ENCODE data around the gene BMPR1A. TPM values are rescaled to one million over a fixed set of nuclear protein-coding genes. Genes with fewer than 3 reads are reported as not detected.
"Not testable (repeated sequence)": the region's sequence is repeated elsewhere in the genome, so short reads cannot be mapped to it uniquely, and the experiment has no call there.

BMPR1A gene
- total and polyA plus RNA-seq, 2 donors = 36.6 to 128 TPM

DNA sequence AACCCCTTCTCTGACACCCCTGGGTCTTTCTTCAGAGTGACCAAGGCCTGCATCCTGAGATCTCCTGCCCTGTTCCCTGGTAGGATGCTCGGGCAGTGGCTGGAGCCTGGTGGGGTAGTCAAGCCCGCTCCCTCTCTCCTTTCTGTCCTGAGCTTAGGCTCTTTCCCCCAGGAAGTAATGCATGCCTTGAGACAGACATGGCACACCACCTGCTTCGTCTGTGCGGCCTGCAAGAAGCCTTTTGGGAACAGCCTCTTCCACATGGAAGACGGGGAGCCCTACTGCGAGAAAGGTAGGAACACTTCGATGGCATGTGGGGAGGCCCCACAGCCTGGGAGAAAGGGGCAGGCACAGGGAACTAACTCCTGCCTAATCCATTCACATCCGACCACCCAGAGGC lies 37.9 kb upstream of the BMPR1A start:
- no peak overlapping the region for H3K27ac ChIP-seq (ENCODE audit: low read depth)
- no peak for DNase-seq (ENCODE audit: extremely low spot score)
- no peaks in the 10 kb centered on the region for H3K36me3 ChIP-seq (ENCODE audit: insufficient read depth)
- no peak overlapping the region for H3K4me3 ChIP-seq (ENCODE audit: low read depth, low read length)
- no peaks in the 10 kb centered on the region for H3K4me1 ChIP-seq (ENCODE audit: insufficient read depth)
- WGBS = 92% methylated on average over 8 of the region's 8 CpGs

DNA sequence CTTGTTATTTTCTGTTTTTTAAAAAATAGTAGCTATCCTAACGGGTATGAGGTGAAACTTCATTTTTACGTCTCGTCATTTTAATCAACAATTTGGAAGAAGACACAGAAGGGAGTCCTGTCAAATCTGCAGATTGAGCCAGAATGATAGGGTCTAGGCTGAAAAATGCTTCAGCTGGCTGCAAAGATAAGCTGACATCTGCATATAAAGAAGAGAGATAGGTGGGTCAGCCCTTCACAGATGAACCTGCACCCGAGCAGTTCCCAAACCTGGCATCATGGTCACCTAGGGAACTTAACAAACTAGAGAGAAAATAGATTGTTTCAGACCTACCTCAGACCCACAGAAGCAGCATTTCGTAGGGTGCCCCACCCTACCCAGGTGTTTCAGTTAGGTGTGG lies 35.2 kb upstream of the BMPR1A start:
- 87% methylated on average over 5 of the region's 5 CpGs for WGBS
- H3K4me1 ChIP-seq (ENCODE audit: insufficient read depth) = no peaks in the 10 kb centered on the region

DNA sequence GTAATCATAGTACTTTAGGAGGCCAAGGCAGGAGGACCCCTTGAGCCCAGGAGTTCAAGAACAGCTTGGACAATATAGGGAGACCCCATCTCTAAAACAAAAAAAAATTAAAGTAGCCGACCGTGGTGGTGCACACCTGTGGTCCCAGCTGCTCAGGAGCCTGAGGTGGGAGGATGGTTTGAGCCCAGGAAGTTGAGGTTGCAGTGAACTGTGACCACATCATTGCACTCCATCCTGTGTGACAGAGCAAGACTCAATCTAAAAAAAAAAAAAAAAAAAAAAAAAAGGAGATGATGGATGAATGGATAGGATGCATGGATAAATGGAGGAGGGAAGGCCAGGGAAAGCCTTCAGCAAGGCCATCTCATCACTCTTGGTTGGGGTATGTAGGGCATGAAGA lies 33.4 kb upstream of the BMPR1A start:
- WGBS = 95% methylated on average over 2 of the region's 2 CpGs
- H3K36me3 ChIP-seq (ENCODE audit: insufficient read depth) = no peaks in the 10 kb centered on the region

More for the DNA sequence above, 35.2 kb upstream of the BMPR1A start:
- no peak overlapping the region for H3K4me3 ChIP-seq (ENCODE audit: low read depth, low read length)
- no peak for DNase-seq (ENCODE audit: extremely low spot score)
- H3K27ac ChIP-seq (ENCODE audit: low read depth) = no peak overlapping the region
- H3K36me3 ChIP-seq (ENCODE audit: insufficient read depth) = no peaks in the 10 kb centered on the region

DNA sequence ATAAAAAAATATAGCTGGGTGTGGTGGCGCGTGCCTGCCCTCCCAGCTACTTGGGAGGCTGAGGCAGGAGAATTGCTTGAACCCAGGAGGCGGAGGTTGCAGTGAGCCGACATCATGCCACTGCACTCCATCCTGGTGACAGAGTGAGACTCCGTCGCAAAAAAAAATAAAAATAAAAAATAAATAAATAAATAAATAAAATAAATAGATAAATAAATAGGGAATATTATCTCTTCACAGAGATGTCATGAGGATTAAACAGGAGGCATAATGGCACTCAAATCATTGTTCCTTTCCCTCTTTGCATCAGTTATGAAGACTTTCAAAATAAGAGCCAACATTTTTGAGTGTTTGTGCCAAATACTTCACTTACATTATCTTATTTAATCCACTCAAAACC lies 32.0 kb upstream of the BMPR1A start:
- no peak overlapping the region for H3K4me3 ChIP-seq (ENCODE audit: low read depth, low read length)
- no peak for DNase-seq (ENCODE audit: extremely low spot score)
- no peak overlapping the region for H3K27ac ChIP-seq (ENCODE audit: low read depth)
- WGBS = 98% methylated on average over 6 of the region's 6 CpGs
- no peaks in the 10 kb centered on the region for H3K4me1 ChIP-seq (ENCODE audit: insufficient read depth)
- no peaks in the 10 kb centered on the region for H3K36me3 ChIP-seq (ENCODE audit: insufficient read depth)

More for the DNA sequence above, 33.4 kb upstream of the BMPR1A start:
- Histone ChIP-seq H3K4me1 (ENCODE audit: insufficient read depth) (no peaks in the 10 kb centered on the region), H3K4me3 (ENCODE audit: low read depth, low read length) (no peak overlapping the region), H3K27ac (ENCODE audit: low read depth) (no peak overlapping the region)
- no peak for DNase-seq (ENCODE audit: extremely low spot score)

DNA sequence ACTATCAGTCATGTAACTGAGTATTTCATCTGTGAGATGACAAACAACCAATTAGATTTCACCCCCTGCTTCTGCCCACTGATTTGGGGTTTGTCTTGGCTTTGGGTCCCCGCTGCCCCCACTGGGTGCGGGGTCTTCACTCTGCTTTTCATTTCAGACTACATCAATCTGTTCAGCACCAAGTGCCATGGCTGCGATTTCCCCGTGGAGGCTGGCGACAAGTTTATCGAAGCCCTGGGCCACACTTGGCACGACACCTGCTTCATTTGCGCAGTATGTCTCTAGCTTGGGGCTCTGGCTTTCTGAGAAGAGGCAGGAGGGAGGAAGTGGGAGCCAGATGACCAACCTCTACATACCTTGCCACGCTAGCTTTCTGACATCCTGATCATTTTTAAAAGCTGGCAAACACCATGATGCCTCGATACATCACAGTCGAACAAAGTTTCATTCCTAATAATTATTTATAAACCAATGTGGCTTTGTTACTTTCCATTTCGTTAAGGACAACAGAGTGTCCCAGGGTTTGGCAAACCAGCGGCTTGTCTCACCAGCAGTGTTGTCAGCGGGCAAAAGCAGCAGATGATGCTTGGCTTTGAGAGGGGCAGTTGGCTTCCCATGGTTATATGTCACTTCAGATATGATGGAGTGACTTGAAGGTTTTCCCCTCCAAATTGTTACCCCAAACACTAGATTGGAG lies 30.3 kb upstream of the BMPR1A start:
- Histone ChIP-seq H3K36me3 (ENCODE audit: insufficient read depth) (no peaks in the 10 kb centered on the region), H3K27ac (ENCODE audit: low read depth) (no peak overlapping the region), H3K4me1 (ENCODE audit: insufficient read depth) (no peaks in the 10 kb centered on the region), H3K4me3 (ENCODE audit: low read depth, low read length) (no peak overlapping the region)
- no peak for DNase-seq (ENCODE audit: extremely low spot score)
- 94% methylated on average over 14 of the region's 14 CpGs for WGBS

DNA sequence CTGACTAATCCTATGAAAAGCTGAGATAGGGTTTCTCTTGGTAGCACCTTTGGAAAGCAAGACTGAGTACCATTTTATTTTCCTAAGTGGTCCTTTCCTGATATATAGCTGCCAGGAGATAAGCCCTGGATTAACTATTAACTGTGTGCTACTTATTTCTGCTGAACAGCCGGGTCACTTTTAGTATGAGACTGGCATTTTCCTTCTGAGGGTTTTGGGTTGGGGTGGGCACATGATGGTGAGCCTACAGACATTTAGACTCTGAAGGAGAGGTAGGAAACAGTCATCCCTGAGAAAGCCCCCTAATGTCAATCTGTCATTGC lies 29.8 kb upstream of the BMPR1A start:
- Histone ChIP-seq H3K4me3 (ENCODE audit: low read depth, low read length) (no peak overlapping the region), H3K36me3 (ENCODE audit: insufficient read depth) (no peaks in the 10 kb centered on the region), H3K27ac (ENCODE audit: low read depth) (no peak overlapping the region), H3K4me1 (ENCODE audit: insufficient read depth) (no peaks in the 10 kb centered on the region)
- 59% methylated on average over 1 of the region's 1 CpG for WGBS
- DNase-seq (ENCODE audit: extremely low spot score) = no peak

DNA sequence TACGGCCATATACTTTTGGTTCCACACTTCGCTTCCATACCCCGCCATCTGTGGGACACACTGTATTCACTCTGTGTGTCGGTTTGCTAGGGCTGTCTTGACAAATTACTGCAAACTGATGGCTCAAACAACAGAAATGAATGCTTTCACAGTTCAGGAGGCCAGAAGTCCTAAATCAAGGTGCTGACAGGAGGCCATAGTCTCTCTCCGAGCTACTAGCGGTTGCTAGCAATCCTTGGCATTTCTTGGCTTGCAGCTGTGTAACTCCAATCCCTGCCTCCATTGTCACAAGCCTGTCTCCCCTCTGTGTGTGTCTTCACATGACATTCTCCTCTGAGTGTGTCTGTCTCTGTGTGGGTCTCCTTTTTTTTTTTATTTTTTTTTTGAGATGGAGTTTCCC lies 28.9 kb upstream of the BMPR1A start:
- 73% methylated on average over 6 of the region's 6 CpGs for WGBS
- no peak overlapping the region for H3K4me3 ChIP-seq (ENCODE audit: low read depth, low read length)
- H3K4me1 ChIP-seq (ENCODE audit: insufficient read depth) = no peaks in the 10 kb centered on the region
- H3K27ac ChIP-seq (ENCODE audit: low read depth) = no peak overlapping the region
- no peak for DNase-seq (ENCODE audit: extremely low spot score)
- no peaks in the 10 kb centered on the region for H3K36me3 ChIP-seq (ENCODE audit: insufficient read depth)

DNA sequence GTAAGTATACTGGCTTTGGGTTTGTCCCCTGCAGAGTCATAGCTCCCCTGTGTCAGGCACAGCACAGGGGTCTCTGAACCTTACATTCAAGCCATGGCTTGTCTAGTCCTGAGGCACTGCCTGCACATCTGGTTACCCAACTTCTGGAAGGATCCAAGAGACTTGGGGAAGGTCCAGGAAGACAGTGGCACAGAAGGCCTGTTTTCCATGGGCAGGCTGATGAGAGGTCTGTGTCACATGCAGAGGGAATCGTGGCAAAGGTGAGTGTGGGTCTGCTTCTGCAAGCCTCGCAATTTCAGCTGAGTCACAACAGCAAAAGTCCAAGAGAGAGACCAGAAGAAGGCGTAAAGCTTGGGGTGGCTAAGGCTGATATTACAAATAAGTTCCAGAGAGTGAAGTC lies 28.4 kb upstream of the BMPR1A start:
- WGBS = 83% methylated on average over 3 of the region's 3 CpGs
- Histone ChIP-seq H3K36me3 (ENCODE audit: insufficient read depth) (no peaks in the 10 kb centered on the region), H3K4me3 (ENCODE audit: low read depth, low read length) (no peak overlapping the region), H3K27ac (ENCODE audit: low read depth) (no peak overlapping the region), H3K4me1 (ENCODE audit: insufficient read depth) (no peaks in the 10 kb centered on the region)
- no peak for DNase-seq (ENCODE audit: extremely low spot score)

DNA sequence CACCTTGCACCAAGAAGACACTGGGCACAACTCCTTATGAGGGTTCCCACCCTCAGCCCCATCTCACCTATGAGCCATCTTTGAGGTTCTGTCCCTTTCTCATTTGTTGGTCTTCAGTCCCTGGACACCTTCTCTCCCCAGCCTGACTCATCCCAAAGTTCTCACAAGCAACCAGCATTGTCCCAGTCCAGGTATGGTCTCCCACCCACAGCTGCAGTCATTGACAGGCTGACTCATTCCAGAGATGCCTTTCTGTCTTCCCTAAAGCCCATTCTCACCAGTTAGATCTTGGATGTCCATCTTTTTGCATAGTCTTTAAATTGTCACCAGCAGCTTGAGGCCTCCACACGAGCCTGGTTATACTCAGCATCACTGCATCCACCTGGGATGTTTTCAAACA lies 26.7 kb upstream of the BMPR1A start:
- Histone ChIP-seq H3K27ac (ENCODE audit: low read depth) (no peak overlapping the region), H3K4me3 (ENCODE audit: low read depth, low read length) (no peak overlapping the region), H3K36me3 (ENCODE audit: insufficient read depth) (no peaks in the 10 kb centered on the region), H3K4me1 (ENCODE audit: insufficient read depth) (no peaks in the 10 kb centered on the region)
- WGBS = 84% methylated on average over 1 of the region's 1 CpG
- no peak for DNase-seq (ENCODE audit: extremely low spot score)

DNA sequence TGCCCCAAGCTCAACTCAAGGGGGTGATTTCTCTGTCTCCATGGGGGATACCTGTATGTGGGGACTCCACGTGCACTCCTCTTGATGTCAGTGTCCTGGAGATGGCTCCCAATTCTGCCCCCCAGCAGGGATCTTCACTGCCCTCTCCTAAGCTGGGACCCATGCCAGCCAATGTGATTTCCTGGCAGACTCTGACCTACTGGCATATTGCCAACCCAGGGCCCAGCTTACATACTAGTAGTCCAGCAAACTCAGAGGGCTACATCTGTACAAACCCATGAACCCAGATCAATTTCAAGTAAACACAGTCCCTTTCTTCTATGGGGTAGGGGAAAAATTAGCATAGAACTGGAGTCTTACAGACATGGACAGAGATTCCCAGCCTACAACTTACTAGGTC lies 26.2 kb upstream of the BMPR1A start:
- Histone ChIP-seq H3K27ac (ENCODE audit: low read depth) (no peak overlapping the region), H3K4me1 (ENCODE audit: insufficient read depth) (no peaks in the 10 kb centered on the region), H3K36me3 (ENCODE audit: insufficient read depth) (no peaks in the 10 kb centered on the region), H3K4me3 (ENCODE audit: low read depth, low read length) (no peak overlapping the region)
- 67% methylated on average over 1 of the region's 1 CpG for WGBS
- DNase-seq (ENCODE audit: extremely low spot score) = no peak

DNA sequence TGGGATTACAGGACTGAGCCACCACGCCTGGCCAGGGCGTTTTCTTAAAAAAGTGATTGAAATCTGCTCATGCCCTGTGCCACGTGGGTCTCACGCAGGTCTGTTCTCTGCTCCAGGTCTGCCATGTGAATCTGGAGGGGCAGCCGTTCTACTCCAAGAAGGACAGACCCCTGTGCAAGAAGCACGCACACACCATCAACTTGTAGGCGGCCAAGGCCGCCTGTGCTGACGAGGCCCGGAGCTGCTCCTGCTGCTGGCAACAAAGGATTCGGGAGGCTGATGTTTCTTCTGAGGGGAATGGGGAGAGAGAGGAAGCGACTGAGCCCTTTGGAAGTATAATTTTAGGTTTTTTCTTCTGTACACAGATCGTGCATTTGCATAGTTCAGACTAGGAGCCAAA lies 23.6 kb upstream of the BMPR1A start:
- H3K36me3 ChIP-seq (ENCODE audit: insufficient read depth) = no peaks in the 10 kb centered on the region
- DNase-seq (ENCODE audit: extremely low spot score) = no peak
- 40% methylated on average over 13 of the region's 13 CpGs for WGBS
- peak overlapping the region; percentile 62 for H3K27ac ChIP-seq (ENCODE audit: low read depth)
- no peaks in the 10 kb centered on the region for H3K4me1 ChIP-seq (ENCODE audit: insufficient read depth)
- no peak overlapping the region for H3K4me3 ChIP-seq (ENCODE audit: low read depth, low read length)

DNA sequence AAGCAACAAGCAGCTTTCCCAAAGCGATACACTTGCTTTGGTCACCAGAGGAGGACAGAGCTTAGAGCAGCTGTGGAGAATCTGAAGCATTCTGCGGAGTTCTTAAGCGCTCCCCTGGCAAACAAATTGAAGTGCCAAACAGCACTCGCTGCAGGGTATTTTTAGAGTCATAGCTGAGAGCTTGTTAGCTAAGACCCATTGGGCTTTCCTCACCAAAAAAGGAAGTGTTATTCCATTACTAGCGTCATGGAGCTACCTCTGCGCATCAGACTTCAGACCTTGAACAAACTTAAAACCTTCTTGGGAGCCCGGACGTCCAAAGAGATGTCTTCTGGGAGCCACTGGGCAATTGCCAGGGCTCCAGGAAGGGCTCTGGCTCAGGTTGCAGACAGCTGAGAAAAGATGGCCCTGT lies 23.2 kb upstream of the BMPR1A start:
- Histone ChIP-seq H3K27ac (ENCODE audit: low read depth) (no peak overlapping the region), H3K36me3 (ENCODE audit: insufficient read depth) (no peaks in the 10 kb centered on the region), H3K4me1 (ENCODE audit: insufficient read depth) (no peaks in the 10 kb centered on the region), H3K4me3 (ENCODE audit: low read depth, low read length) (no peak overlapping the region)
- DNase-seq (ENCODE audit: extremely low spot score) = no peak
- WGBS = 29% methylated on average over 8 of the region's 8 CpGs

DNA sequence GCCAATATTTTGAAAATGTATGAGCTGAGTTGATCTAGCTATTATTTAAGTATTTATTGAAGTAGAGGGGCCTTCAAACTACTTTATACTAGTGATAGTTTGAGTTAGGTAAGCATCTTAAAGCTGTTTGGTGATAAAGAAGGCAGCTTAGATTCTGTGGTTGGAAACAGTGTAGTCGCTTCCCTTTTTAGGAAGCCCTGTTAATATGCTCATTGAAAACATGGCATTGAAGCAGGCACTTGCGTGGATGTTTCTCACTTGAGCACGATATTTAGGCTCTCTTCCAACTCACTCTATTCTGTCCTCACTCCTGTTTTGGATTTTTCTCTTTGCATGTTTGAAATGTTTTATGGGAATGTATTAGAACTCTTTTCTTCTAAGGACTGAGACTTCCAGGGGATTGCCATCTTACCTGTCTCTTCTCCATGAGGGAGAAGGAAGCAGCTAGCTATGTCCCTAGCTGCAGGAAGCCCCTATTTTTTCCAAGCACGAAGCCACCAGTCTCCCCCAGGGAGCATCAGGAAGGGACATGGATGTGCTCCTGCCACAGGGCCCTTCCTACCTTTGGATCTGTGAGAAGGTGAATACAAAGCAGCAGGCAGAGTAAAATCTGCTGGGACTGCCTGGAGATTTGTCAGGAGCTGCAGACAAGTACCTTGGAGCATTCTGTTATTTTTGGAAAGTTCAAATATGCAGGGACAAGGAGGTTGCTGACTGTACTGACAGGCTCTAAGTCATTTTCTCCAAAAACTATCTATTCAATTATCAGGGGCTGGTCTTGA lies 22.0 kb upstream of the BMPR1A start:
- no peak overlapping the region for H3K27ac ChIP-seq (ENCODE audit: low read depth)
- no peak overlapping the region for H3K4me3 ChIP-seq (ENCODE audit: low read depth, low read length)
- no peaks in the 10 kb centered on the region for H3K36me3 ChIP-seq (ENCODE audit: insufficient read depth)
- DNase-seq (ENCODE audit: extremely low spot score) = no peak
- H3K4me1 ChIP-seq (ENCODE audit: insufficient read depth) = no peaks in the 10 kb centered on the region
- WGBS = 38% methylated on average over 4 of the region's 4 CpGs

DNA sequence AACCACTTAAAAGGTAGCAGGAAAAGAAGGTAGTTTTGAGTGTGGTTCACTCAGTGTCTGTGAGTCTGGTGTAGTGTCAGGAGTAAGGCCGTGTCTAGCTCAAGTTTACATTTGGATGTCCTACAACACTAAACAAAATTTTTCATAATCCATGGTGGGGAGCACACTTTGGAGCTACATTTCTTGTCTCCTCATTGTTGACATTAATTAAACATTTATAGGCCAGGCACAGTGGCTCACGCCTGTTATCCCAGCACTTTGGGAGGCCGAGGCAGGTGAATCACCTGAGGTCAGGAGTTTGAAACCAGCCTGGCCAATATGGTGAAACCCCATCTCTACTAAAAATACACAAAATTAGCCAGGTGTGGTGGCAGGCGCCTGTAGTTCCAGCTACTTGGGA lies 21.1 kb upstream of the BMPR1A start:
- not testable (repeated sequence) for DNase-seq (ENCODE audit: extremely low spot score); H3K36me3 ChIP-seq (ENCODE audit: insufficient read depth); H3K4me1 ChIP-seq (ENCODE audit: insufficient read depth); H3K27ac ChIP-seq (ENCODE audit: low read depth); H3K4me3 ChIP-seq (ENCODE audit: low read depth, low read length)
- WGBS = 67% methylated on average over 4 of the region's 4 CpGs
